ENCODE measurements around the gene PTPN9.
A peak's percentile ranks its signal among the peaks of the same experiment; 100 is the strongest.
"Not testable (repeated sequence)": the region's sequence is repeated elsewhere in the genome, so short reads cannot be mapped to it uniquely, and the experiment has no call there.

Gene PTPN9

GRCh38 chr15:75530169-75530568 lies 48.9 kb downstream of the PTPN9 start:
- no peak for DNase-seq

- DNase-seq = not testable (repeated sequence)
Measured at GRCh38 chr15:75525756-75526155, 53.4 kb downstream of the PTPN9 start.

- no peak for DNase-seq
Measured at GRCh38 chr15:75523011-75523410, 56.1 kb downstream of the PTPN9 start.

GRCh38 chr15:75517233-75517632 lies 61.9 kb downstream of the PTPN9 start:
- DNase-seq = no peak

GRCh38 chr15:75508840-75509532 lies 70.1 kb downstream of the PTPN9 start:
- DNase-seq = no peak

- DNase-seq = no peak
Measured at GRCh38 chr15:75502360-75502759, 76.8 kb downstream of the PTPN9 start.

GRCh38 chr15:75493732-75494131 lies 85.4 kb downstream of the PTPN9 start:
- DNase-seq = no peak

- DNase-seq = no peak
Measured at GRCh38 chr15:75483961-75484360, 95.2 kb downstream of the PTPN9 start.

- not testable (repeated sequence) for DNase-seq
Measured at GRCh38 chr15:75483556-75483955, 95.6 kb downstream of the PTPN9 start.

GRCh38 chr15:75483106-75483505 lies 96.0 kb downstream of the PTPN9 start:
- no peak for DNase-seq

- DNase-seq = not testable (repeated sequence)
Measured at GRCh38 chr15:75480463-75480862, 98.7 kb downstream of the PTPN9 start.

- DNase-seq = no peak
Measured at GRCh38 chr15:75479670-75480069, 99.4 kb downstream of the PTPN9 start.

- not testable (repeated sequence) for DNase-seq
Measured at GRCh38 chr15:75477094-75477493, 102.0 kb downstream of the PTPN9 start.

- DNase-seq = no peak
Measured at GRCh38 chr15:75468913-75469598, 110.1 kb downstream of the PTPN9 start.

- no peak for DNase-seq
Measured at GRCh38 chr15:75460646-75461045, 118.5 kb downstream of the PTPN9 start.

GRCh38 chr15:75459581-75459980 lies 119.5 kb downstream of the PTPN9 start:
- DNase-seq = no peak

- DNase-seq = no peak
Measured at GRCh38 chr15:75456710-75457109, 122.4 kb downstream of the PTPN9 start.

GRCh38 chr15:75455982-75456531 lies 123.1 kb downstream of the PTPN9 start:
- DNase-seq = peak; percentile 18

GRCh38 chr15:75455424-75455981 lies 123.6 kb downstream of the PTPN9 start:
- DNase-seq = peak; percentile 25

GRCh38 chr15:75454471-75455378 lies 124.4 kb downstream of the PTPN9 start:
- no peak for DNase-seq

- DNase-seq = peak; percentile 99
Measured at GRCh38 chr15:75453703-75454470, 125.2 kb downstream of the PTPN9 start.
